ENCODE data around the gene MBNL1. TPM values are rescaled to one million over a fixed set of nuclear protein-coding genes. Genes with fewer than 3 reads are reported as not detected.
A peak's percentile ranks its signal among the peaks of the same experiment; 100 is the strongest.

The MBNL1 gene
- total RNA-seq, 4 donors from 2014 or later, result 346 to 530 (median 397) TPM

DNA sequence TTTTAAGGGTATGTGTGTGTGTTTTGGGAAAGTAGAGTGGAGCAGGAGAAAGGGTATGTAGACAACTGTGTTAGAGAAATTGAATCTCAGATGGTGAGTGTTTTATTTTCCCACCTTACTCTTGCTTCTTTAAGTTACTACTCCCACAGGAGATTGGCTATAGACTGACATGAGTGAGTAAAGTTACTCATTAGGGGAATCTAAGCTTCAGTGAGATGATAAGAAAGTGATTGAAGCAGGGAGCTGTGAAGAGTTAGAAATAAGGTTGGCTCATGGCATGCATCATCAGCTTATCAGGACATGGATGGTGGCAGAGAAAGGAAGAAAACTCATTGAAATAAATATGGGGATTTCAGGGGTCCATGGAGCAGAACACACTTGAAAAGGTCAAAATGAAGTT, 88.9 kb downstream of the MBNL1 start:
- ATAC-seq (ENCODE audit: low FRiP score) (no peak), DNase-seq (ENCODE audit: low spot score) (no peak)
- no peak for TF ChIP-seq CTCF (IDR thresholded peaks at IDR 0.05)

DNA sequence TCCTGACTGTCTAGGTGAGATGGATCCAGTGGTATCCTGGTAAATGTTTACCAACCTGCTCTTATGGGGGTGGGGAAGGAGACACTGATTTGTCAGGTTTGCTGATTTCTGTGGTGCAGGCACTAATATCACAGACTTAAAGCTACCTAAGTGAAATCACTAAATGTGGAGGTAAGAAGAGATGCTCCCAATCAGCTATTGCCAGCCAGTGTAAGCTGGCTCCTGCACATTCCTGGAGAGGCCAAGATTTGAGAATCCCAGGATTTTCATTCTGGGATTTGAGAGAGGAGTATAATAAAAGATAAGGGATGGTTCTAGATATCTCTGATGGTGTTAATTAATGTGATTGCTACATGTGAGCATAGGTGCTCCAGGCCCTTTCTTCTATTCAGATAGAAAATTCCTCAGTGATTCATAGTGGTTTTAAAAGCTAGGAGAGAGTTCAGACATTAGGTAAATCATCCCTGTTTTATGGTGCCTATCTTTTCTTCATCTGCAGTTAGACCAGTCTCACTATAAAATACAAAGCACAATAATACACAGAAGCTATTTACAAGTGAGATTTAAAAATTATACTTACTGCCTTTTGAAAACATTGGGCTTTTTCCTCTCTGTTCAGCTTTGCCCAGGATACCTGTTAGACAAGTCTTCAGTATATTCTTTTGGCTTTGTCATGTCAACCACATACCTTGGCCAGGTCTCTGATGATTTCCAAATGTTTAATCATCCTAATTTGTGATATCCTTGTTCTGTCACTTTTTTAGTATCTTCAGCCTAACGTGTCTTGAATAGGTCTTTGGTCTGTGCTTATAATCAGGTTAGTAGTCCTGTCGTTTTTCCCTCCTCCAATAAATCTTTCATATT, 90.9 kb downstream of the MBNL1 start:
- TF ChIP-seq CTCF (IDR thresholded peaks at IDR 0.05), result no peak
- ATAC-seq (ENCODE audit: low FRiP score), result peak; percentile 22
- no peak for DNase-seq (ENCODE audit: low spot score)

DNA sequence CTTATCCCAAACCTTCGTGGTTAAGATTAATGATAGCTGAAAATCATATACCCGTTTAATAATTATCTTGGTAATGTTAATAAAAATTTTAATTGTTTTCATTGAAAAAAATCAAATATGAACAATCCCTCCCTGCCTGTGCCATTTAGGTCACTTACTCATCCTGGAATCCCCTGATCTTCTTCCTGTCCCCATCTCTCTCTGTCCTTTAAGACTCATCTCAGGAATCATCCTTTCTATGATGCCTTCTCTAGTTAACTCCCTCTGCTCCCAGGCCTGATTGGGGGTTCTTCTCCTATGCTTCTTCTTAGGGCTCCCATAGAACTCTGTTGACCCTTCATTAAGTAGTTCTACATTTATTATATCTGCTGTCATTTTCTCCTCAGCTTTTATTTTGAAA, 91.6 kb downstream of the MBNL1 start:
- no peak for DNase-seq (ENCODE audit: low spot score)
- ATAC-seq (ENCODE audit: low FRiP score), result no peak
- TF ChIP-seq CTCF (IDR thresholded peaks at IDR 0.05), result no peak

DNA sequence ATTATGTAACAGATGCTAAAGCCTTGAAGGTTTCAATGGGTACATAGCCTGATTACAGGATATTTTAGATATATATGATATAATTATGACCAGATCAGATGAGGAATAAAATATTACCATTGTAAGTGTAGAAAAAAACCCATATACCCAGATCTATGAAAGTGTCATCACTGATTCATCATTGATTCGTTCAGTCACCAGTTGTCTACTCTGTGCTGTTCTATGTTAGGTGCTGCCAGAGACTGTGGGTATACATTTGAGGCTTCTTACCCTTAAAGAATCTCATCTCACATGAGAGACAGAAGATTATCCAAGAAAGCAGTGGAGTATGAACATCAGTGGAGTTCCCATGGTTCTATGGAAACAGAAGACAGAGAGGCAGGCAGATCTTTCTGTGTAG, 92.2 kb downstream of the MBNL1 start:
- DNase-seq (ENCODE audit: low spot score), result no peak
- no peak for ATAC-seq (ENCODE audit: low FRiP score)
- no peak for TF ChIP-seq CTCF (IDR thresholded peaks at IDR 0.05)

DNA sequence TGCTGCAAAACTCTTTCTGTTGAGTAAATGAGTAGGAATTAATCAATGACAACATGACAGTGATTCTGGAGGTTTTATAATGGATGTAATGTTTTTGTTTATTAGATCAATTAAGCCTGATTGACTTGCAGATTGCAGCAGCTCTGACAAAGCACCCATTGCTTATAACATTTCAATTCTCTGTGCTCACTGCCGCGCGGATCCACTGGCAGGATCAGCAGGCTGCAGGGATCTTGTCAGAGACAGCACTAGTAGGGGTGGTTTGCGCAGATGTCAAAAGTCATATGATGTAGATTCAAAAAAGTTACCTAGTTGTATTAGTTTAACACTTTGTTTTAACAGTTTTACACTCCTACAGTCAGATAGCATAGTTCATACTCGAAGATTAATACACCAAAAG, 93.4 kb downstream of the MBNL1 start:
- DNase-seq (ENCODE audit: low spot score) (no peak), ATAC-seq (ENCODE audit: low FRiP score) (no peak)
- TF ChIP-seq CTCF (IDR thresholded peaks at IDR 0.05), result no peak

DNA sequence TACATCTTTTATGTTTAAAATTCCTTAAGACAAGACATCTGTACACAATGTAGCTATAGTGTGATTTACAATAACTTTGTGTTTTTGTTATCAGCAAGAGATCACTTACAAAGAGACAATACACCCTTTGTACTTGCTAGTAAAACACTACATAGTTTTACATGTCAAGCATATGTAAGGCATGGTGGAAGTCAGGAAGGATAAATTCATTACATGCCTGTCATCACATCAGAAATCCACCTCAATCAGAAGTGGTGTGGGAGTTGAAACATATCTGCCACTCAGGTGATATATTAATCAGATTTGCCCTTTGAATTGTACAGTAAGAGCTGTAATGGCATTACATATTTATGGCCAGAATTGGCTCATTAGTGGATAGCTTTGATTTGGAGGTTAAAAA, 95.5 kb downstream of the MBNL1 start:
- ATAC-seq (ENCODE audit: low FRiP score) (no peak), DNase-seq (ENCODE audit: low spot score) (no peak)
- TF ChIP-seq CTCF (IDR thresholded peaks at IDR 0.05), result no peak

DNA sequence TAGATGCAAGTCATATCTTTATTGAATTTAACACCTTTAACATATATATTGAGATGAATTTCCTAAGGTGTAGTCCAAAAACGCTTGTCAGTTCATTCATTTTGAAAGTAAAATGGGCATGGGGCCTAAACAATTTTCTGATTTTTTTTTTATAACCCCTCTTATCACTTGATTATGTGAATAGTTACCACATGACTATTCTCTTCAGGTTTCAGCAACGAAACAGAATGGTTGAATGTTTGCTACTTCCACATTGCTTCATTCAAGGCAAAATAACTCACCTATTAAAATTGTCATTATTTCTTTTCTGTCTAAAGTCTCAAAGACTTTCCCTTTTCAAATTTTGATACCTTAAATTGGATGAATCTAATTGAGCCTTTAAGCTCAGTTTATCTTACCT, 96.4 kb downstream of the MBNL1 start:
- DNase-seq (ENCODE audit: low spot score), result no peak
- TF ChIP-seq CTCF (IDR thresholded peaks at IDR 0.05), result no peak
- ATAC-seq (ENCODE audit: low FRiP score), result no peak
